HG03066 (cell line): ENCODE measurements around the gene ZNF318.
"Not testable (repeated sequence)": the region's sequence is repeated elsewhere in the genome, so short reads cannot be mapped to it uniquely, and the experiment has no call there.

Source experiments
- ATAC-seq: cut with Tn5 transposase; IDR thresholded peaks from one replicate; pipeline ENCODE4 v1.9.1; 2021; ENCODE audit warnings: low read depth; ENCODE audit not compliant: unreplicated experiment

ZNF318 gene

GRCh38 chr6:43304361-43304760 is 65.1 kb downstream of the ZNF318 start:
- ATAC-seq, result no peak

GRCh38 chr6:43303751-43304331 is 65.6 kb downstream of the ZNF318 start:
- no peak for ATAC-seq

GRCh38 chr6:43303006-43303405 is 66.4 kb downstream of the ZNF318 start:
- ATAC-seq, result not testable (repeated sequence)

GRCh38 chr6:43302126-43302525 is 67.3 kb downstream of the ZNF318 start:
- ATAC-seq, result no peak

GRCh38 chr6:43301081-43301870 is 68.2 kb downstream of the ZNF318 start:
- no peak for ATAC-seq

GRCh38 chr6:43299338-43300293 is 69.8 kb downstream of the ZNF318 start:
- no peak for ATAC-seq

GRCh38 chr6:43298565-43299337 is 70.7 kb downstream of the ZNF318 start:
- no peak for ATAC-seq

- ATAC-seq, result no peak
These were observed 71.5 kb downstream of the ZNF318 start, which contains the start of gene SLC22A7 for GRCh38 chr6:43297644-43298564. TSS of gene SLC22A7 (plus strand) at chr6:43298260. CDS start at chr6:43298359, 99 bp downstream.

- no peak for ATAC-seq
These were observed 72.5 kb downstream of the ZNF318 start for GRCh38 chr6:43296780-43297497.

GRCh38 chr6:43295456-43295855 is 74.0 kb downstream of the ZNF318 start:
- no peak for ATAC-seq

- ATAC-seq, result no peak
These were observed 74.9 kb downstream of the ZNF318 start for GRCh38 chr6:43294536-43294935.

GRCh38 chr6:43293698-43294097 is 75.7 kb downstream of the ZNF318 start:
- no peak for ATAC-seq

GRCh38 chr6:43292763-43293318 is 76.6 kb downstream of the ZNF318 start:
- ATAC-seq, result no peak

- ATAC-seq, result no peak
These were observed 77.1 kb downstream of the ZNF318 start for GRCh38 chr6:43292341-43292740.

- ATAC-seq, result no peak
These were observed 77.7 kb downstream of the ZNF318 start for GRCh38 chr6:43291708-43292107.

GRCh38 chr6:43290905-43291355 is 78.5 kb downstream of the ZNF318 start:
- no peak for ATAC-seq

- no peak for ATAC-seq
These were observed 79.0 kb downstream of the ZNF318 start for GRCh38 chr6:43290339-43290904.
